ENCODE results near the gene TEKT3. TPM values are rescaled to one million over a fixed set of nuclear protein-coding genes. Genes with fewer than 3 reads are reported as not detected.

The TEKT3 gene
- total RNA-seq, 1 donor from 2014 or later, result not detected

DNA sequence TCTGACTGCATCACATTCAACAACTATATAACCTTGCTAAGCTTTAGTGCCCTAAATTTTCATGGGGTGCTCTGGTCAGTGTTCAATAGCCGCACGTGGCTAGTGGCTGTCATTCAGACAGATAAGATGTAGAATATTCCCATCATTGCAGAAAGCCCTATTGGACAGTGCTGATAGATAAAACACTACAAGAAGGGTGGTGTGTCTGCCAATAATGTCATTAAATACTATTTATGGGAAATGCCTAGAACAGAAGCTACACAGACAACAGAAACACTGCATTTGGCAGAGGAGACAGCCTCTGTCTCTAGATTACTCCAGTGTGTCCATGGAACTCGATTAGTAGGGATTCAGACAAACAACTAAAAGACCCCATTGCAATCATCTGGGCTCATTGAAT lies 47.8 kb downstream of the TEKT3 start:
- ATAC-seq (ENCODE audit: low read depth), result no peak
- CTCF ChIA-PET, result no interaction called here
- H3K27ac Mint-ChIP-seq, result no peak overlapping the region

DNA sequence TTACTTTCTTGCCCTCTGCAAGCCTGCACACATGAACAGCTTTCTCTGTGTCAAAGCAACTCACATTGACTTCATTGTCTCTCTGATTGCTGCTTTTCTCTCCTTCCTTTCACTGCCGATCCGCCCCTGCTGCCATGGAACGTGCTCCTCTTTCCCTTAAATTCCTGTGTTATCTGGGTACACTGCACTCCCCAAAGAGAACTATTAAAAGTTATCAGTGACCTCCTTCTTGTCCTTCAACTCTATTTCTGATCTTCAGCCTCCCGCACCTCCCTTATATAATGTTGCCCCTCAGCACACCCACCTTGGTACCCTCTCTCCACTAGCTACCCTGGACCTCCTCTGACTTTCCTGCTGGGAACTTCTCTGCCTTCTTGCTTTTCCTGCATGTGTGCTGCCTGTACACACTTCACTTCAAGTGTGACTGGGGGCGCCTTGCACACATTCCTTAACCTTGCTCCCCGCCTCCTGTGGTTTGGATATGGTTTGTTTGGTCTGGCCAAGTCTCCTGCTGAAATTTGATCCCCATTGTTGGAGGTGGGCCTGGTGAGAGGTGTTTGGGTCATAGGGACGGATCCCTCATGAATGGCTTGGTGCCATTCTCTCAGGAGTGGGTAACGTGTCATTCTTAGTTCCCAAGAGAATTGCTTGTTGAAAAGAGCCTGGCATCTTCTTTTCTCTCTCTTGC lies 49.6 kb downstream of the TEKT3 start:
- no peak overlapping the region for H3K27ac Mint-ChIP-seq
- ATAC-seq (ENCODE audit: low read depth), result no peak

More for the DNA sequence above, 47.8 kb downstream of the TEKT3 start:
- POLR2A ChIA-PET, result no interaction called here
- no peaks in the 10 kb centered on the region for H3K27me3 Mint-ChIP-seq
- no peaks in the 10 kb centered on the region for H3K36me3 Mint-ChIP-seq (ENCODE audit: low read depth)
- no peaks in the 10 kb centered on the region for H3K4me1 Mint-ChIP-seq
- H3K4me3 Mint-ChIP-seq, result no peak overlapping the region
- TF ChIP-seq, protein P1, sequence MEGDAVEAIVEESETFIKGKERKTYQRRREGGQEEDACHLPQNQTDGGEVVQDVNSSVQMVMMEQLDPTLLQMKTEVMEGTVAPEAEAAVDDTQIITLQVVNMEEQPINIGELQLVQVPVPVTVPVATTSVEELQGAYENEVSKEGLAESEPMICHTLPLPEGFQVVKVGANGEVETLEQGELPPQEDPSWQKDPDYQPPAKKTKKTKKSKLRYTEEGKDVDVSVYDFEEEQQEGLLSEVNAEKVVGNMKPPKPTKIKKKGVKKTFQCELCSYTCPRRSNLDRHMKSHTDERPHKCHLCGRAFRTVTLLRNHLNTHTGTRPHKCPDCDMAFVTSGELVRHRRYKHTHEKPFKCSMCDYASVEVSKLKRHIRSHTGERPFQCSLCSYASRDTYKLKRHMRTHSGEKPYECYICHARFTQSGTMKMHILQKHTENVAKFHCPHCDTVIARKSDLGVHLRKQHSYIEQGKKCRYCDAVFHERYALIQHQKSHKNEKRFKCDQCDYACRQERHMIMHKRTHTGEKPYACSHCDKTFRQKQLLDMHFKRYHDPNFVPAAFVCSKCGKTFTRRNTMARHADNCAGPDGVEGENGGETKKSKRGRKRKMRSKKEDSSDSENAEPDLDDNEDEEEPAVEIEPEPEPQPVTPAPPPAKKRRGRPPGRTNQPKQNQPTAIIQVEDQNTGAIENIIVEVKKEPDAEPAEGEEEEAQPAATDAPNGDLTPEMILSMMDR (IDR thresholded peaks at IDR 0.05), result no peak
- intact Hi-C loops (cut with micrococcal nuclease), result no loop called here
- H3K9me3 Mint-ChIP-seq, result no peaks in the 10 kb centered on the region
- DNase-seq, result no peak

DNA sequence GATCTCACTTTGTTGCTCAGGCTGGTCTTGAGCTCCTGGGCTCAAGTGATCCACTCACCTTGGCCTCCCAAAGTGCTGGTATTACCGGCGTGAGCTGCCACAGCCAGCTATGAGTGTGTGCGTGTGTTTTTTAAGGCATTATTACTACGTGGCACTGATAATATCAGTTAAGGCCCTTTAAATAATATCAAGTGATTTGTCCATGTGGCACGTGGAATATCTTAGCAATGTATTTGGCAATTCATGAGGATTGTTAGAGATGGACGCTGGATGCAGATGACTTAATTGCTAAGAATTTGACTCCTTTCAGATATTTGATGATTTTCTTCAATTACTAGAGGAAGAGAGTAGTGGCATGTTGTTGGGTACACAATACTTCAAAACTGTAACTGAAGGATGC lies 50.8 kb downstream of the TEKT3 start:
- no peak overlapping the region for H3K4me3 Mint-ChIP-seq
- TF ChIP-seq, protein P1 (IDR thresholded peaks at IDR 0.05), result no peak
- peaks cover 12% of the 10 kb centered on the region for H3K27me3 Mint-ChIP-seq
- ATAC-seq (ENCODE audit: low read depth) (no peak), DNase-seq (no peak)
- CTCF ChIA-PET, result no interaction called here
- no peaks in the 10 kb centered on the region for H3K9me3 Mint-ChIP-seq
- POLR2A ChIA-PET, result no interaction called here
- no peaks in the 10 kb centered on the region for H3K36me3 Mint-ChIP-seq (ENCODE audit: low read depth)
- no peaks in the 10 kb centered on the region for H3K4me1 Mint-ChIP-seq
- intact Hi-C loops (cut with micrococcal nuclease), result no loop called here
- no peak overlapping the region for H3K27ac Mint-ChIP-seq

More for the DNA sequence above, 49.6 kb downstream of the TEKT3 start:
- Mint-ChIP-seq H3K9me3 (no peaks in the 10 kb centered on the region), H3K36me3 (ENCODE audit: low read depth) (no peaks in the 10 kb centered on the region), H3K27me3 (peaks cover 12% of the 10 kb centered on the region), H3K4me1 (no peaks in the 10 kb centered on the region), H3K4me3 (no peak overlapping the region)
- intact Hi-C loops (cut with micrococcal nuclease), result no loop called here
- DNase-seq, result no peak
- ChIA-PET POLR2A (no interaction called here), CTCF (no interaction called here)
- TF ChIP-seq, protein P1 (IDR thresholded peaks at IDR 0.05), result no peak

DNA sequence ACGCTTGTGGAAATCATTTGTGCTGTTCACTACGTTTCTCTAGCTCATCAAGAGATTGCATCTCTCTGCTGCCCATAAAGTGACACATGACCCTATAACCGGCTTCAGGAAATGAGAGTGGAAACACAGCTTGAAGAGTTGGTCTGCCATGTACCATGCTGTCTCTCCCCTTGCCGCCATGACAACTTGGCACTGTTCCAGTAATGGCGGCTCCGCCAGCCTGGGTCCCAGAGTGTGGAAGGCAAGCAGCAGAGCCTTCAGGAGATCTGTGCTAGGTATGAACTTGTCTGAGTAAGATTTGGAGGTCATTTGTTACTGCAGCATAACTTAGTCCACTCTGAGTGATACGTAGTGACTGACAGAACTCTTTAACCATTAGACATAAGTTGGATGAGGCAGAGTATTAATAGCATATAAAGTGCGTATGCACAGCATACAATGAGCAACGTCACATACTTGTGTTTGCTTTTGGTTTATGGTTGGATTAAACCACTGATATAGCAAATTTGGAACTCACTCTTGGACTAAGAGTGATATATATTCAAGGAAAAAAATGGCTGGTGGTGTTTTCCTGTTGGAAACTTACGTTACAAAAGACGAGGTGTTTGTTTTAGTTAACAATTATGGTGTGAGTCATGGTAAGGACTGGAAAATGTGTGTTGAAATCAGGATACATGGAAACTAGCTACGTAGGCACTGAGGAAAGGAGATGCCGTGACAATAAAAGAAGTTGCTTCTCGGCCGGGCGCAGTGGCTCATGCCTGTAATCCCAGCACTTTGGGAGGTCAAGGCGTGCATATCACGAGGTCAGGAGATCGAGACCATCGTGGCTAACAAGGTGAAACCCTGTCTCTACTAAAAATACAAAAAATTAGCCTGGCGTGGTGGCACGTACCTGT lies 51.9 kb downstream of the TEKT3 start:
- no peak for DNase-seq
- H3K27ac Mint-ChIP-seq, result no peak overlapping the region
- H3K4me3 Mint-ChIP-seq, result no peak overlapping the region
- peaks cover 12% of the 10 kb centered on the region for H3K27me3 Mint-ChIP-seq
- H3K9me3 Mint-ChIP-seq, result no peaks in the 10 kb centered on the region
- no peak for ATAC-seq (ENCODE audit: low read depth)
- H3K4me1 Mint-ChIP-seq, result no peaks in the 10 kb centered on the region
- intact Hi-C loops (cut with micrococcal nuclease), result no loop called here
- TF ChIP-seq, protein P1 (IDR thresholded peaks at IDR 0.05), result no peak
- CTCF ChIA-PET, result no interaction called here
- POLR2A ChIA-PET, result no interaction called here
- H3K36me3 Mint-ChIP-seq (ENCODE audit: low read depth), result no peaks in the 10 kb centered on the region

DNA sequence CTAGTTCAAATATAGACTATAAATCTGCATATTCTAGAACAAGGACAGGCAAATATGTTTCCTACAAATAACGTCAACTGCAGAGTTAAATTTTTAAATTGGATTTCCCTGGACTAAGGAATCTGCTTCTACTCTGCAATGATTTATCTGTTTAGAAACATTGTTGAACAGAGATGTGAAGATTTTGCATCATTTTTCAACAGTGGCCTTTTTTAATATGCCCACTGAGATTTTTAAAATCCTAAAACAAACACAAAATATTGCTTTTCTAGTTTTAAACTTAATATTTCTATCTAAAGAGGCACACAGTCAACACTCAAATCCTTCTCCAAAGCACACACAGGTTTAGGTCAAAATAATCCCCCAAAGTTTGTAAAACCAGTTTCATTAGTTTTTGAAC lies 52.5 kb downstream of the TEKT3 start:
- H3K27ac Mint-ChIP-seq, result no peak overlapping the region
- DNase-seq (no peak), ATAC-seq (ENCODE audit: low read depth) (no peak)
- TF ChIP-seq, protein P1 (IDR thresholded peaks at IDR 0.05), result no peak
- ChIA-PET CTCF (no interaction called here), POLR2A (no interaction called here)
- H3K4me1 Mint-ChIP-seq, result no peaks in the 10 kb centered on the region
- H3K4me3 Mint-ChIP-seq, result no peak overlapping the region
- no peaks in the 10 kb centered on the region for H3K9me3 Mint-ChIP-seq
- peaks cover 12% of the 10 kb centered on the region for H3K27me3 Mint-ChIP-seq
- intact Hi-C loops (cut with micrococcal nuclease), result no loop called here
- H3K36me3 Mint-ChIP-seq (ENCODE audit: low read depth), result no peaks in the 10 kb centered on the region

All from activated B cell treated with CpG ODN at 0.5 μM for 24 hours (primary cell).